Measurements from ENCODE around the gene PDE3B. TPM values are rescaled to one million over a fixed set of nuclear protein-coding genes. Genes with fewer than 3 reads are reported as not detected.
"Not testable (repeated sequence)": the region's sequence is repeated elsewhere in the genome, so short reads cannot be mapped to it uniquely, and the experiment has no call there.

PDE3B gene
- total RNA-seq, 1 donor from 2014 or later = 26.9 TPM

GRCh38 chr11:14793546-14793945, 149.9 kb downstream of the PDE3B start:
- no peak for DNase-seq (ENCODE audit: low spot score, unreplicated experiment)
- peaks cover 22% of the 10 kb centered on the region for H3K9me3 Mint-ChIP-seq (ENCODE audit: low read depth)
- H3K27me3 Mint-ChIP-seq = no peaks in the 10 kb centered on the region
- no peak overlapping the region for H3K27ac Mint-ChIP-seq
- no peak for TF ChIP-seq CTCF (IDR thresholded peaks at IDR 0.05; ENCODE audit: unreplicated experiment)
- no peak overlapping the region for H3K4me3 Mint-ChIP-seq (ENCODE audit: low read depth)
- no peaks in the 10 kb centered on the region for H3K4me1 Mint-ChIP-seq (ENCODE audit: low read depth)
- H3K36me3 Mint-ChIP-seq (ENCODE audit: insufficient read depth) = peaks cover 23% of the 10 kb centered on the region

GRCh38 chr11:14796028-14796427, 152.4 kb downstream of the PDE3B start:
- not testable (repeated sequence) for H3K27me3 Mint-ChIP-seq; DNase-seq (ENCODE audit: low spot score, unreplicated experiment); H3K4me3 Mint-ChIP-seq (ENCODE audit: low read depth); H3K4me1 Mint-ChIP-seq (ENCODE audit: low read depth); H3K27ac Mint-ChIP-seq
- peaks cover 26% of the 10 kb centered on the region for H3K9me3 Mint-ChIP-seq (ENCODE audit: low read depth)
- peaks cover 35% of the 10 kb centered on the region for H3K36me3 Mint-ChIP-seq (ENCODE audit: insufficient read depth)

GRCh38 chr11:14803846-14804245, 160.2 kb downstream of the PDE3B start:
- Mint-ChIP-seq H3K27ac (no peak overlapping the region), H3K4me1 (ENCODE audit: low read depth) (no peaks in the 10 kb centered on the region), H3K36me3 (ENCODE audit: insufficient read depth) (peaks cover 34% of the 10 kb centered on the region), H3K27me3 (no peaks in the 10 kb centered on the region), H3K9me3 (ENCODE audit: low read depth) (peaks cover 8% of the 10 kb centered on the region), H3K4me3 (ENCODE audit: low read depth) (no peak overlapping the region)
- TF ChIP-seq CTCF (IDR thresholded peaks at IDR 0.05; ENCODE audit: unreplicated experiment) = no peak
- no peak for DNase-seq (ENCODE audit: low spot score, unreplicated experiment)

GRCh38 chr11:14809466-14809865, 165.9 kb downstream of the PDE3B start:
- H3K9me3 Mint-ChIP-seq (ENCODE audit: low read depth) = peaks cover 6% of the 10 kb centered on the region
- no peaks in the 10 kb centered on the region for H3K27me3 Mint-ChIP-seq
- DNase-seq (ENCODE audit: low spot score, unreplicated experiment) = no peak
- no peaks in the 10 kb centered on the region for H3K4me1 Mint-ChIP-seq (ENCODE audit: low read depth)
- TF ChIP-seq CTCF (IDR thresholded peaks at IDR 0.05; ENCODE audit: unreplicated experiment) = no peak
- H3K27ac Mint-ChIP-seq = no peak overlapping the region
- H3K4me3 Mint-ChIP-seq (ENCODE audit: low read depth) = no peak overlapping the region
- H3K36me3 Mint-ChIP-seq (ENCODE audit: insufficient read depth) = peaks cover 43% of the 10 kb centered on the region

- no peaks in the 10 kb centered on the region for H3K27me3 Mint-ChIP-seq
- peaks cover 22% of the 10 kb centered on the region for H3K36me3 Mint-ChIP-seq (ENCODE audit: insufficient read depth)
- no peak for TF ChIP-seq CTCF (IDR thresholded peaks at IDR 0.05; ENCODE audit: unreplicated experiment)
- no peak overlapping the region for H3K4me3 Mint-ChIP-seq (ENCODE audit: low read depth)
- H3K4me1 Mint-ChIP-seq (ENCODE audit: low read depth) = no peaks in the 10 kb centered on the region
- no peak overlapping the region for H3K27ac Mint-ChIP-seq
- DNase-seq (ENCODE audit: low spot score, unreplicated experiment) = no peak
- H3K9me3 Mint-ChIP-seq (ENCODE audit: low read depth) = no peaks in the 10 kb centered on the region
These were observed 169.2 kb downstream of the PDE3B start for GRCh38 chr11:14812757-14813156.

GRCh38 chr11:14813516-14813915, 169.9 kb downstream of the PDE3B start:
- no peak overlapping the region for H3K27ac Mint-ChIP-seq
- no peaks in the 10 kb centered on the region for H3K9me3 Mint-ChIP-seq (ENCODE audit: low read depth)
- H3K4me1 Mint-ChIP-seq (ENCODE audit: low read depth) = no peaks in the 10 kb centered on the region
- no peaks in the 10 kb centered on the region for H3K27me3 Mint-ChIP-seq
- TF ChIP-seq CTCF (IDR thresholded peaks at IDR 0.05; ENCODE audit: unreplicated experiment) = no peak
- DNase-seq (ENCODE audit: low spot score, unreplicated experiment) = no peak
- H3K36me3 Mint-ChIP-seq (ENCODE audit: insufficient read depth) = peaks cover 21% of the 10 kb centered on the region
- H3K4me3 Mint-ChIP-seq (ENCODE audit: low read depth) = no peak overlapping the region

Measured in progenitor cell of endocrine pancreas (in vitro differentiated cells).